Measurements from ENCODE around the gene UST.

DNA sequence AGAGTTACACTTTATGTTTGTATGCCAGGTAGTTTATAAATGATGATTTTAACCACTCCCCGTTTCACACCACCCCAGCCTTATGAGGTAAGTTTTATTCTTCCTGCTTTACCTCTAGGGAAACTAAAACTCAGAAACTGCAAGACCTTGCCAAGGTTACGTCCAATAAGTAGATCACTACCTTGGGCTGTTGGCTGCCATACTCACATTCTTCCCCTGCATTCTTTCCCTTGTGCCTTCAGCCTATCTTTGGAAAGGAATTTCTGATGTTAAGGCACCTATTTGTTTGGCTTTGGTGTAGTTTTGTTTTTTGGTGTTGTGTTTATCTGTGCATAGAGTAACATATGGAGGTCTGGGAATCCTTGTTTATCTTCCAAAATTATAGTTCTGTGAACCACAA lies 122.1 kb downstream of the UST start:
- TF ChIP-seq, protein P1, sequence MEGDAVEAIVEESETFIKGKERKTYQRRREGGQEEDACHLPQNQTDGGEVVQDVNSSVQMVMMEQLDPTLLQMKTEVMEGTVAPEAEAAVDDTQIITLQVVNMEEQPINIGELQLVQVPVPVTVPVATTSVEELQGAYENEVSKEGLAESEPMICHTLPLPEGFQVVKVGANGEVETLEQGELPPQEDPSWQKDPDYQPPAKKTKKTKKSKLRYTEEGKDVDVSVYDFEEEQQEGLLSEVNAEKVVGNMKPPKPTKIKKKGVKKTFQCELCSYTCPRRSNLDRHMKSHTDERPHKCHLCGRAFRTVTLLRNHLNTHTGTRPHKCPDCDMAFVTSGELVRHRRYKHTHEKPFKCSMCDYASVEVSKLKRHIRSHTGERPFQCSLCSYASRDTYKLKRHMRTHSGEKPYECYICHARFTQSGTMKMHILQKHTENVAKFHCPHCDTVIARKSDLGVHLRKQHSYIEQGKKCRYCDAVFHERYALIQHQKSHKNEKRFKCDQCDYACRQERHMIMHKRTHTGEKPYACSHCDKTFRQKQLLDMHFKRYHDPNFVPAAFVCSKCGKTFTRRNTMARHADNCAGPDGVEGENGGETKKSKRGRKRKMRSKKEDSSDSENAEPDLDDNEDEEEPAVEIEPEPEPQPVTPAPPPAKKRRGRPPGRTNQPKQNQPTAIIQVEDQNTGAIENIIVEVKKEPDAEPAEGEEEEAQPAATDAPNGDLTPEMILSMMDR (IDR thresholded peaks at IDR 0.05) = no peak
- no peak for TF ChIP-seq POLR2A (IDR thresholded peaks at IDR 0.05)

All from esophagus squamous epithelium (tissue), 4 donors.